ENCODE data around the gene STX7. TPM values are rescaled to one million over a fixed set of nuclear protein-coding genes. Genes with fewer than 3 reads are reported as not detected.

STX7 gene
- total and polyA plus RNA-seq, 8 donors, result 5.1 to 33.0 (median 13.7) TPM

DNA sequence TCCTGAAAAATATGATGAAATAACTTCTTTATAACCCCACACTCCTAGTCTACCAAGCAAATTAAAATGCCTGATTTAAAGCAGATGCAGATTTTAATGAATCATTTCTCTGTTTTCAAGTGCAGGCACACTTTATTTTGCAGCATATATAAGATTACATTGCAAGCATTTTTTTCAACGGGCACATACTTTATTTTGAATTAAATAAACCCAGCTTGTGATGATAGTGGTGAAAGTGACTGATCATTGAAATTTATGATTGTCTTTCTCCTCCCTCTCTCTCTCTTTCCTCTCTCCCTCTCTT lies 99.5 kb downstream of the STX7 start:
- 26 to 63% methylated on average over 1 of the region's 1 CpG for WGBS, 2 donors
- Histone ChIP-seq H3K36me3 (no peaks in the 10 kb centered on the region), H3K9me3 (no peaks in the 10 kb centered on the region), H3K4me3 (no peak overlapping the region), H3K4me1 (no peaks in the 10 kb centered on the region), H3K27me3 (no peaks in the 10 kb centered on the region), H3K27ac (no peak overlapping the region)
- DNase-seq (no peak), FAIRE-seq (no peak), ATAC-seq (no peak)
- intact Hi-C loops (cut with DNase I), result no loop called here
- TF ChIP-seq, protein P1, sequence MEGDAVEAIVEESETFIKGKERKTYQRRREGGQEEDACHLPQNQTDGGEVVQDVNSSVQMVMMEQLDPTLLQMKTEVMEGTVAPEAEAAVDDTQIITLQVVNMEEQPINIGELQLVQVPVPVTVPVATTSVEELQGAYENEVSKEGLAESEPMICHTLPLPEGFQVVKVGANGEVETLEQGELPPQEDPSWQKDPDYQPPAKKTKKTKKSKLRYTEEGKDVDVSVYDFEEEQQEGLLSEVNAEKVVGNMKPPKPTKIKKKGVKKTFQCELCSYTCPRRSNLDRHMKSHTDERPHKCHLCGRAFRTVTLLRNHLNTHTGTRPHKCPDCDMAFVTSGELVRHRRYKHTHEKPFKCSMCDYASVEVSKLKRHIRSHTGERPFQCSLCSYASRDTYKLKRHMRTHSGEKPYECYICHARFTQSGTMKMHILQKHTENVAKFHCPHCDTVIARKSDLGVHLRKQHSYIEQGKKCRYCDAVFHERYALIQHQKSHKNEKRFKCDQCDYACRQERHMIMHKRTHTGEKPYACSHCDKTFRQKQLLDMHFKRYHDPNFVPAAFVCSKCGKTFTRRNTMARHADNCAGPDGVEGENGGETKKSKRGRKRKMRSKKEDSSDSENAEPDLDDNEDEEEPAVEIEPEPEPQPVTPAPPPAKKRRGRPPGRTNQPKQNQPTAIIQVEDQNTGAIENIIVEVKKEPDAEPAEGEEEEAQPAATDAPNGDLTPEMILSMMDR (IDR thresholded peaks at IDR 0.05), result no peak

DNA sequence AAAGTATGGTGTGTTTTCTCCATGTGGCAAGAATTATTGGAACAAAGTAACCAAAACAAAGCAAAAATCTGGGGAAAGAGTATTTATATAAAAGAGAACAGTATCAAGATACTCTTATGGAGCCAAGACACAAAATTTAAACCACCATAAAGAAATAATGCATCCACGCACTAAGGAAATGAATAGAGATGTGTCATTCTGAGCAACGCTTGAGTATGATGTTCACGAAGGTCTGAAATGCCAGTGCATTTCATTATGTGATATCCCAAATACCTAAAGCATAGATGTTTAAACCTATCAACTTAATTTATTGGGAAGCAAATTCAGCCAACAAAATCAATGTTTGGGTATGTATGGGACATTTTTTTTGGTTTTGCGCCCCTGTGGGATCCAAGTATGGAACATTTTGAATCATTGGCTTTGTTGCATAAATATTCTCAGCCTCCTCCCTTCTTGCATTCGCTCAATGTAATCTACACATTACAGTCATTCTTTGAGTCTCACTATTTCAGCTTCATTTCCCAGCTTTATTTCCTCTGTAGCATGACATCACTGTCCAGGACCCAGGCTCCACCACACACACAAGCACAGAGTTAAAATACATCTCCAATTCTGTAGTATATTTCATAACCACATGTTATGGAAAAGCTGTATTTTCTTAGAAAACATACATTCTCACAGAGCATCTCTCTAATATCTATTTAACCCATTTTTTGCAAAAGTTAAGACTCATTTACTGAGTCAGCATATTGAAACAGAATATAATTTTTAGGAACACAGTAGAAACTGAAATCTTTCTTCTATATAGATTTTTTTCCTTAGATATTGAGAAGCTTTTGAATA lies 100.0 kb downstream of the STX7 start:
- H3K4me1 ChIP-seq, result no peaks in the 10 kb centered on the region
- no peak overlapping the region for H3K4me3 ChIP-seq
- H3K27me3 ChIP-seq, result no peaks in the 10 kb centered on the region
- no peaks in the 10 kb centered on the region for H3K9me3 ChIP-seq
- TF ChIP-seq, protein P1 (IDR thresholded peaks at IDR 0.05), result no peak
- H3K36me3 ChIP-seq, result no peaks in the 10 kb centered on the region
- no peak for FAIRE-seq
- 80 to 81% methylated on average over 5 of the region's 5 CpGs for WGBS, 2 donors
- ATAC-seq, result no peak
- H3K27ac ChIP-seq, result no peak overlapping the region
- intact Hi-C loops (cut with DNase I), result no loop called here
- no peak for DNase-seq

DNA sequence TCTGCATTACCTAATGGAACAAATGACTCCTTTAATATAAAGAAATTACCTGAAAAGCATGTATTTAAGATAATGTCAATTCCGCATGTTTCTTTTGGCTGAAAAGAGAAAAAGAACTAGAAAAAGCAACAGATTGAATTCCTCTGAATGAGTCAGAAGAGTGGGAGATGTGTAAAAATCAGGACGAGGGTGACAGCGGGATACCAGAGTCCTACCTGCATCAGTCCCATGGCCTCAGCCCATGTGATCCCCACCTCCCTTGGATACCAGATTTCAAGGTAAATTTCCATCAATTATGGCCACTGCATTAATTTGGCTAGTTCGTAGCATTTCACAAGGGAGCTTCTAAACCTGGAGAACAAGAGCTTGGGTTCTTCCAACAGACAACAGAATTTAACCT lies 101.6 kb downstream of the STX7 start:
- FAIRE-seq (no peak), DNase-seq (no peak), ATAC-seq (no peak)
- intact Hi-C loops (cut with DNase I), result no loop called here
- no peaks in the 10 kb centered on the region for H3K4me1 ChIP-seq
- WGBS, 2 donors, result 74 to 80% methylated on average over 4 of the region's 4 CpGs
- H3K9me3 ChIP-seq, result no peaks in the 10 kb centered on the region
- no peak overlapping the region for H3K4me3 ChIP-seq
- H3K27ac ChIP-seq, result no peak overlapping the region
- H3K36me3 ChIP-seq, result no peaks in the 10 kb centered on the region
- TF ChIP-seq, protein P1 (IDR thresholded peaks at IDR 0.05), result no peak
- no peaks in the 10 kb centered on the region for H3K27me3 ChIP-seq

DNA sequence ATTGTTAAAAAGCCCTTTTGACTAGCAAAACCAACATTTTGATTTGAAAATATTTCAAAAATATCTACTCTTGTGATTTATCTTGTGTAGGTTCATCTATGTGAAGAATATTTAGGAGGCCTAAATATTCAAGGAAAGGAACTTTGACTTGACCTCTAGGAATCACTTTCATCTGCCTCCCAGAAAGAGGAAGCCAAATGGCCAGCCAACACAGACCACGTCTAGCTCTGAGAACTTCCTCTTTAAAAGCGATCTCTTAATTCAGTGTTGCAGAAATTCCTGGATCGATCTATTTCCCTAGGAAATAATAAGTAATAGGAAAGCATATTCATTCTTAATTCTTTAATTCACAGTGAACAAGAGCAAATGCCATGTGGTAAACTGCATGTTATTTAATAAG lies 102.1 kb downstream of the STX7 start:
- ATAC-seq (no peak), DNase-seq (no peak), FAIRE-seq (no peak)
- H3K9me3 ChIP-seq, result no peaks in the 10 kb centered on the region
- H3K4me1 ChIP-seq, result no peaks in the 10 kb centered on the region
- H3K4me3 ChIP-seq, result no peak overlapping the region
- TF ChIP-seq, protein P1 (IDR thresholded peaks at IDR 0.05), result no peak
- no peaks in the 10 kb centered on the region for H3K27me3 ChIP-seq
- H3K27ac ChIP-seq, result no peak overlapping the region
- no peaks in the 10 kb centered on the region for H3K36me3 ChIP-seq
- intact Hi-C loops (cut with DNase I), result no loop called here
- 83 to 86% methylated on average over 3 of the region's 3 CpGs for WGBS, 2 donors

DNA sequence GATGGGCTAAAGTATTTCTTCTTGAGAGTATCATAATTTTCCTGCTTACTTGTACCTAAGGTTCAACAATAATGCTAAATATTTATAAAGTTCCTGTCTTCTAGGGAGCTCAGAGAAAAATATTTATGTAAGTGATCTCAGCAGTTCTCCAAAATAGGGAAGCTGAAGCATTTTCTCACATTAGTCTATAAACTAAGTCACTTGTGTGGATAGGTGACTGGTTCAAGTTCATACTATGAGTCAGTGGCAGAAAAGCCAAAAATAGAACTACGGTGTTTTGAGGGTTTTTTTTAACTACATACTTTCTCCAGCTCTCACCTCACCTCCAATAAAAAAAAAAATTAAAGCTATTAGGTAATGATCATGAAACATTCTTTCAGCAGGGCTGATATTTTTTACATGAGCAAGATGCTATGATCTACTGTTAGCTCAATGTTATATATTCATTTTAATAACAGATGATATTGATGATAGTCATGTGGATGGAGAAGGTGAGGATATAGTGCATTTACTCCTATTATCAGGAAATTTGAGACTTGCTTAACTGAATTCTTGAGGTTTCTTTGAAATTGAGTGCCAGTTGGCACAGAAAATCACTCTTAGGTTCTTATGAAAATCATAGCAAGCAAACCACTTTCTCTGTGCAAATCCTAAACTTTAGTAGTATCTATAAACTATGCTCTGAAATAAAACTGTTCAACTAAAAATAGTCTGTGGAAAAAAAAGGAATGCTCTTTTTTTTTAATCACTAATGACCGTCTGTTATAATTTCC lies 107.6 kb downstream of the STX7 start:
- FAIRE-seq, result no peak
- TF ChIP-seq, protein P1 (IDR thresholded peaks at IDR 0.05), result no peak
- ATAC-seq, result no peak

More for the DNA sequence above, 107.6 kb downstream of the STX7 start:
- DNase-seq, result no peak
- H3K9me3 ChIP-seq, result no peaks in the 10 kb centered on the region
- H3K27ac ChIP-seq, result no peak overlapping the region
- intact Hi-C loops (cut with DNase I), result no loop called here
- 43 to 54% methylated on average over 2 of the region's 2 CpGs for whole genome bisulfite sequencing, 2 donors
- no peaks in the 10 kb centered on the region for H3K27me3 ChIP-seq
- no peaks in the 10 kb centered on the region for H3K4me1 ChIP-seq
- no peaks in the 10 kb centered on the region for H3K36me3 ChIP-seq
- no peak overlapping the region for H3K4me3 ChIP-seq

All from pancreas (tissue), 10 donors.